ENCODE measurements around the gene HP1BP3.

HP1BP3 gene

DNA sequence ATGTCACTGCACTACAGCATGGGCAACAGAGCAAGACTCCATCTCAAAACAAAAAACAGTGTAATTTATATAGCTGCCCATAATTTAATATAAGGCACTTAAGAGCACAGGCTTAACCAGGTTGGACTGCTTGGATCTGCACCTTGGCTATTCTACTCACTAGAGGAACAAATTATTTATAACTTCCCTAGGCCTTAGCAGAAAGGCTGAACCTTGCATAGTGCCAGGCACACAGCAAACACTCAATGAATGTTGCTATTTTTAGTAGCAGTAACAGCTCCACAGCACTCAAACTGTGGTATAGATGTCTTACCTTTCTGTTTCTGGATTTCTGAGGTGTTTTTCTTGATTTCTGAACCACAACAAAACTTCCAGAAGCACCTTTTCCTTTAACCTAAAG is 19.8 kb downstream of the HP1BP3 start:
- no peaks in the 10 kb centered on the region for H3K9me2 ChIP-seq (ENCODE audit: low read depth, low read length)
- no peaks in the 10 kb centered on the region for H3K4me1 ChIP-seq (ENCODE audit: insufficient read depth, low read length, severe bottlenecking)
- no peaks in the 10 kb centered on the region for H3K9me3 ChIP-seq (ENCODE audit: low read length)
- H2AFZ ChIP-seq (ENCODE audit: low read length) = no peak overlapping the region
- peaks cover 100% of the 10 kb centered on the region for H3K36me3 ChIP-seq (ENCODE audit: insufficient read depth, low read length)
- H3F3A ChIP-seq (ENCODE audit: insufficient read depth, low read length) = no peaks in the 10 kb centered on the region
- H3K27ac ChIP-seq (ENCODE audit: low read depth, low read length, poor library complexity, severe bottlenecking) = no peak overlapping the region
- no peak overlapping the region for H3K4me2 ChIP-seq (ENCODE audit: low read length)
- H3K4me3 ChIP-seq (ENCODE audit: low read depth, low read length, poor library complexity, severe bottlenecking) = no peak overlapping the region
- H3K9ac ChIP-seq (ENCODE audit: low read length) = no peak overlapping the region
- H4K20me1 ChIP-seq (ENCODE audit: insufficient read depth, low read length) = no peaks in the 10 kb centered on the region
- no peaks in the 10 kb centered on the region for H3K27me3 ChIP-seq (ENCODE audit: insufficient read depth, low read length)
- TF ChIP-seq EZH2 (IDR thresholded peaks at IDR 0.05; ENCODE audit: borderline replicate concordance, low read length) = no peak
- TF ChIP-seq, protein P1, sequence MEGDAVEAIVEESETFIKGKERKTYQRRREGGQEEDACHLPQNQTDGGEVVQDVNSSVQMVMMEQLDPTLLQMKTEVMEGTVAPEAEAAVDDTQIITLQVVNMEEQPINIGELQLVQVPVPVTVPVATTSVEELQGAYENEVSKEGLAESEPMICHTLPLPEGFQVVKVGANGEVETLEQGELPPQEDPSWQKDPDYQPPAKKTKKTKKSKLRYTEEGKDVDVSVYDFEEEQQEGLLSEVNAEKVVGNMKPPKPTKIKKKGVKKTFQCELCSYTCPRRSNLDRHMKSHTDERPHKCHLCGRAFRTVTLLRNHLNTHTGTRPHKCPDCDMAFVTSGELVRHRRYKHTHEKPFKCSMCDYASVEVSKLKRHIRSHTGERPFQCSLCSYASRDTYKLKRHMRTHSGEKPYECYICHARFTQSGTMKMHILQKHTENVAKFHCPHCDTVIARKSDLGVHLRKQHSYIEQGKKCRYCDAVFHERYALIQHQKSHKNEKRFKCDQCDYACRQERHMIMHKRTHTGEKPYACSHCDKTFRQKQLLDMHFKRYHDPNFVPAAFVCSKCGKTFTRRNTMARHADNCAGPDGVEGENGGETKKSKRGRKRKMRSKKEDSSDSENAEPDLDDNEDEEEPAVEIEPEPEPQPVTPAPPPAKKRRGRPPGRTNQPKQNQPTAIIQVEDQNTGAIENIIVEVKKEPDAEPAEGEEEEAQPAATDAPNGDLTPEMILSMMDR (IDR thresholded peaks at IDR 0.05; ENCODE audit: low read length) = no peak
- H3K79me2 ChIP-seq (ENCODE audit: insufficient read depth, low read length) = no peaks in the 10 kb centered on the region

DNA sequence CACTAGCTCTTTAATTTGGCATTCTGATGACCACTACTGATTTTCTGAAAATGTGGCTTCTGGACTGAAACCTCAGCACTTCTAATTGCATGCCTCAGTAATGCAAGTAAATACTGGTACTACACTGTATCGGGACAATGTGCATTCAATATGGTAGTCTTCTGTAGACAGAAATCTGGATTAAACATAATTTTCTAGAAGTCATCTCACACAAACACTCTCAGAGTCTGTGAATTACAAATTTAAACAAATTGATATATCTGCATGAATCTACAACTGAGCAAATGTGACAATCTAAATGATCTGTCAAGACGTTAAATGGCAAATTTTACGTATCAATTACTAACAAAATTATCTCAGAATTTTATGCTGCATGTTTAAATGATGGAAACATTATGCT is 23.7 kb downstream of the HP1BP3 start:
- H3K9ac ChIP-seq (ENCODE audit: low read length) = no peak overlapping the region
- H3K79me2 ChIP-seq (ENCODE audit: insufficient read depth, low read length) = no peaks in the 10 kb centered on the region
- TF ChIP-seq, protein P1 (IDR thresholded peaks at IDR 0.05; ENCODE audit: low read length) = no peak
- H4K20me1 ChIP-seq (ENCODE audit: insufficient read depth, low read length) = no peaks in the 10 kb centered on the region
- H3K4me2 ChIP-seq (ENCODE audit: low read length) = no peak overlapping the region
- no peaks in the 10 kb centered on the region for H3K9me2 ChIP-seq (ENCODE audit: low read depth, low read length)
- H3K36me3 ChIP-seq (ENCODE audit: insufficient read depth, low read length) = peaks cover 99% of the 10 kb centered on the region
- no peak overlapping the region for H3K4me3 ChIP-seq (ENCODE audit: low read depth, low read length, poor library complexity, severe bottlenecking)
- no peaks in the 10 kb centered on the region for H3K27me3 ChIP-seq (ENCODE audit: insufficient read depth, low read length)
- H2AFZ ChIP-seq (ENCODE audit: low read length) = no peak overlapping the region
- no peaks in the 10 kb centered on the region for H3K9me3 ChIP-seq (ENCODE audit: low read length)
- no peak overlapping the region for H3K27ac ChIP-seq (ENCODE audit: low read depth, low read length, poor library complexity, severe bottlenecking)
- H3F3A ChIP-seq (ENCODE audit: insufficient read depth, low read length) = no peaks in the 10 kb centered on the region
- no peaks in the 10 kb centered on the region for H3K4me1 ChIP-seq (ENCODE audit: insufficient read depth, low read length, severe bottlenecking)

DNA sequence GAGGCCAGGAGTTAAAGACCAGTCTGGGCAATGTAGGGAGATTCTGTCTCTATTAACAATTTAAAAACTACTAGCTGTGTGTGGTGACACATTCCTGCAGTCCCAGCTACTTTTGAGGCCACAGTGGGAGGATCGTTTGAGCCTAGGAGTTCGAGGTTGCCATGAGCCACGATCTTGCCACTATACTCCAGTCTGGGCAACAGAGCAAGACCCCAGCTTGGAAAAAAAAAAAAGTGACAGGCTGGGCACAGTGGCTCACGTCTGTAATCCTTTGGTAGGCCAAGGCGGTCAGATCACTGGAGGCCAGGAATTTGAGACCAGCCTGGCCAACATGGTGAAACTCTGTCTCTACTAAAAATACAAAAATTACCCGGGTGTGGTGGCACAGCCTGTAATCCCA is 26.8 kb downstream of the HP1BP3 start:
- Histone ChIP-seq H3K27ac (ENCODE audit: low read depth, low read length, poor library complexity, severe bottlenecking) (no peak overlapping the region), H3K9me2 (ENCODE audit: low read depth, low read length) (no peaks in the 10 kb centered on the region), H3K4me1 (ENCODE audit: insufficient read depth, low read length, severe bottlenecking) (no peaks in the 10 kb centered on the region), H2AFZ (ENCODE audit: low read length) (no peak overlapping the region), H3K9ac (ENCODE audit: low read length) (no peak overlapping the region), H3K36me3 (ENCODE audit: insufficient read depth, low read length) (peaks cover 95% of the 10 kb centered on the region), H4K20me1 (ENCODE audit: insufficient read depth, low read length) (no peaks in the 10 kb centered on the region), H3K9me3 (ENCODE audit: low read length) (no peaks in the 10 kb centered on the region), H3F3A (ENCODE audit: insufficient read depth, low read length) (no peaks in the 10 kb centered on the region), H3K79me2 (ENCODE audit: insufficient read depth, low read length) (no peaks in the 10 kb centered on the region), H3K4me2 (ENCODE audit: low read length) (no peak overlapping the region), H3K27me3 (ENCODE audit: insufficient read depth, low read length) (no peaks in the 10 kb centered on the region), H3K4me3 (ENCODE audit: low read depth, low read length, poor library complexity, severe bottlenecking) (no peak overlapping the region)
- TF ChIP-seq, protein P1 (IDR thresholded peaks at IDR 0.05; ENCODE audit: low read length) = no peak
- no peak for TF ChIP-seq EZH2 (IDR thresholded peaks at IDR 0.05; ENCODE audit: borderline replicate concordance, low read length)

Measured in OCI-LY1 (cell line).